Suppressor macrophage treated with lipopolysaccharide for 4 hours (primary cell): ENCODE data around the gene OTOG.

Source experiments
- DNase-seq: peaks from one replicate; pipeline ENCODE4 v3.0.0-alpha.2; 2020

Gene OTOG

GRCh38 chr11:17543041-17543440 is 4.0 kb upstream of the OTOG start:
- no peak for DNase-seq

GRCh38 chr11:17543574-17544180 is 3.4 kb upstream of the OTOG start:
- no peak for DNase-seq

GRCh38 chr11:17544181-17544622 is 2.9 kb upstream of the OTOG start, which contains the start of gene USH1C:
TSS of gene USH1C (minus strand) at chr11:17544416. CDS start at chr11:17544307, 109 bp downstream.
- DNase-seq, result peak; percentile 28

- no peak for DNase-seq
Measured at GRCh38 chr11:17546240-17546639, 819 bp upstream of the OTOG start.

GRCh38 chr11:17547932-17548331 is 873 bp downstream of the OTOG start:
- DNase-seq, result no peak

GRCh38 chr11:17548444-17548843 is 1.4 kb downstream of the OTOG start:
- DNase-seq, result no peak

- DNase-seq, result no peak
Measured at GRCh38 chr11:17550450-17551346, 3.6 kb downstream of the OTOG start.

- DNase-seq, result no peak
Measured at GRCh38 chr11:17551347-17552040, 4.4 kb downstream of the OTOG start.

- no peak for DNase-seq
Measured at GRCh38 chr11:17552041-17552355, 4.9 kb downstream of the OTOG start.

GRCh38 chr11:17552392-17553248 is 5.6 kb downstream of the OTOG start:
- no peak for DNase-seq

GRCh38 chr11:17553249-17553546 is 6.1 kb downstream of the OTOG start:
- DNase-seq, result no peak

- DNase-seq, result no peak
Measured at GRCh38 chr11:17554487-17554886, 7.4 kb downstream of the OTOG start.

GRCh38 chr11:17556999-17557398 is 9.9 kb downstream of the OTOG start:
- DNase-seq, result no peak

GRCh38 chr11:17558025-17558780 is 11.1 kb downstream of the OTOG start:
- DNase-seq, result no peak

GRCh38 chr11:17558916-17559315 is 11.9 kb downstream of the OTOG start:
- no peak for DNase-seq

- no peak for DNase-seq
Measured at GRCh38 chr11:17559341-17560087, 12.5 kb downstream of the OTOG start.

GRCh38 chr11:17560281-17561110 is 13.4 kb downstream of the OTOG start:
- DNase-seq, result no peak

- DNase-seq, result no peak
Measured at GRCh38 chr11:17561111-17561415, 14.0 kb downstream of the OTOG start.

- no peak for DNase-seq
Measured at GRCh38 chr11:17561526-17561925, 14.5 kb downstream of the OTOG start.

GRCh38 chr11:17563231-17563646 is 16.2 kb downstream of the OTOG start:
- peak; percentile 42 for DNase-seq
